Left ventricle myocardium inferior (tissue), 1 donor: ENCODE results near the gene PLA2G4D. TPM values are rescaled to one million over a fixed set of nuclear protein-coding genes. Genes with fewer than 3 reads are reported as not detected.

ENCODE experiments used
- DNase-seq: peaks from one replicate; pipeline ENCODE4 v3.0.0-alpha.2; 2020
- H3K27ac ChIP-seq: fragments of 200-600 bp; replicated peaks from 2 replicates; pipeline ENCODE4 v1.8.0; 2021
- H3K27me3 ChIP-seq: fragments of 200-600 bp; 2 replicates; pipeline ENCODE4 v1.8.0; 2021; ENCODE audit warnings: low read depth
- H3K36me3 ChIP-seq: fragments of 200-600 bp; 2 replicates; pipeline ENCODE4 v1.8.0; 2021
- H3K4me1 ChIP-seq: fragments of 200-600 bp; 2 replicates; pipeline ENCODE4 v1.8.0; 2021
- H3K4me3 ChIP-seq: fragments of 200-600 bp; 2 replicates; pipeline ENCODE4 v1.8.0; 2021; ENCODE audit warnings: mild to moderate bottlenecking, moderate library complexity
- H3K9me3 ChIP-seq: fragments of 200-600 bp; replicated peaks from 2 replicates; pipeline ENCODE4 v1.8.0; 2021
- CTCF ChIP-seq: fragments of 200-600 bp; IDR thresholded peaks from 2 replicates; pipeline ENCODE4 v1.8.0; 2021; ENCODE audit warnings: antibody characterized with exemption, mild to moderate bottlenecking, borderline replicate concordance
- intact Hi-C: fragments of 100-400 bp; cut with micrococcal nuclease; formaldehyde crosslinking; loops from one replicate; pipeline ENCODE4 v1.11.0; 2022
- total RNA-seq: library from RNA; stranded (reverse); fragmentation: NEBNext Ultra II Directional; extraction: Animal tissue kit (Norgen Biotek cat#: 25700); gene quantifications from one replicate; pipeline ENCODE4 v1.2.1, GENCODE V29; 2021
- donor health status: DM: no; HTN: yes; CAD: no; lungs with severe emphysema.

Gene PLA2G4D
- total RNA-seq, 1 donor from 2014 or later: not detected

- Histone ChIP-seq H3K27me3 (no peaks in the 10 kb centered on the region), H3K27ac (no peak overlapping the region), H3K36me3 (no peaks in the 10 kb centered on the region), H3K9me3 (no peaks in the 10 kb centered on the region), H3K4me3 (no peak overlapping the region), H3K4me1 (no peaks in the 10 kb centered on the region)
- intact Hi-C loops: loop anchor here (10.0 kb wide), 1 partner anchor 65 kb away; no protein-coding TSS in a partner anchor
- no peak for DNase-seq
- no peak for TF ChIP-seq CTCF
These were observed 45.2 kb upstream of the PLA2G4D start for GRCh38 chr15:42139596-42139995.

- TF ChIP-seq CTCF: no peak
- H3K4me3 ChIP-seq: no peak overlapping the region
- H3K27me3 ChIP-seq: no peaks in the 10 kb centered on the region
- H3K9me3 ChIP-seq: no peaks in the 10 kb centered on the region
- H3K36me3 ChIP-seq: no peaks in the 10 kb centered on the region
- DNase-seq: no peak
- H3K27ac ChIP-seq: no peak overlapping the region
- no peaks in the 10 kb centered on the region for H3K4me1 ChIP-seq
- intact Hi-C loops: loop anchor here (10.0 kb wide), 1 partner anchor 64 kb away; no protein-coding TSS in a partner anchor
These were observed 44.6 kb upstream of the PLA2G4D start for GRCh38 chr15:42138968-42139386.

GRCh38 chr15:42138411-42138810, 44.0 kb upstream of the PLA2G4D start:
- DNase-seq: no peak
- Histone ChIP-seq H3K9me3 (no peaks in the 10 kb centered on the region), H3K4me1 (no peaks in the 10 kb centered on the region), H3K36me3 (no peaks in the 10 kb centered on the region), H3K27ac (no peak overlapping the region), H3K27me3 (no peaks in the 10 kb centered on the region), H3K4me3 (no peak overlapping the region)
- TF ChIP-seq CTCF: no peak
- intact Hi-C loops: loop anchor here (10.0 kb wide), 1 partner anchor 64 kb away; no protein-coding TSS in a partner anchor

- no peak overlapping the region for H3K27ac ChIP-seq
- no peaks in the 10 kb centered on the region for H3K27me3 ChIP-seq
- H3K4me3 ChIP-seq: no peak overlapping the region
- intact Hi-C loops: loop anchor here (10.0 kb wide), 1 partner anchor 63 kb away; no protein-coding TSS in a partner anchor
- no peaks in the 10 kb centered on the region for H3K9me3 ChIP-seq
- no peaks in the 10 kb centered on the region for H3K4me1 ChIP-seq
- peak; percentile 60 for TF ChIP-seq CTCF
- DNase-seq: no peak
- H3K36me3 ChIP-seq: no peaks in the 10 kb centered on the region
These were observed 43.3 kb upstream of the PLA2G4D start for GRCh38 chr15:42137461-42138261.

- no peak for DNase-seq
- Histone ChIP-seq H3K4me3 (no peak overlapping the region), H3K27me3 (no peaks in the 10 kb centered on the region), H3K27ac (no peak overlapping the region), H3K9me3 (no peaks in the 10 kb centered on the region), H3K4me1 (no peaks in the 10 kb centered on the region), H3K36me3 (no peaks in the 10 kb centered on the region)
- no peak for TF ChIP-seq CTCF
- intact Hi-C loops: loop anchor here (10.0 kb wide), 1 partner anchor 62 kb away; no protein-coding TSS in a partner anchor
These were observed 42.2 kb upstream of the PLA2G4D start for GRCh38 chr15:42136513-42136912.
